NOMO-1 (cell line): Measurements from ENCODE around the gene NR4A1.

Source experiments
- DNase-seq, 2 experiments: peaks; one replicate each; lab custom pipeline; 2025; ENCODE audit not compliant: unreplicated experiment in 2 of 2; lab: John Stamatoyannopoulos, UW

Gene NR4A1

GRCh38 chr12:52056801-52057637 is 5.8 kb downstream of the NR4A1 start:
- DNase-seq: no peak

DNA sequence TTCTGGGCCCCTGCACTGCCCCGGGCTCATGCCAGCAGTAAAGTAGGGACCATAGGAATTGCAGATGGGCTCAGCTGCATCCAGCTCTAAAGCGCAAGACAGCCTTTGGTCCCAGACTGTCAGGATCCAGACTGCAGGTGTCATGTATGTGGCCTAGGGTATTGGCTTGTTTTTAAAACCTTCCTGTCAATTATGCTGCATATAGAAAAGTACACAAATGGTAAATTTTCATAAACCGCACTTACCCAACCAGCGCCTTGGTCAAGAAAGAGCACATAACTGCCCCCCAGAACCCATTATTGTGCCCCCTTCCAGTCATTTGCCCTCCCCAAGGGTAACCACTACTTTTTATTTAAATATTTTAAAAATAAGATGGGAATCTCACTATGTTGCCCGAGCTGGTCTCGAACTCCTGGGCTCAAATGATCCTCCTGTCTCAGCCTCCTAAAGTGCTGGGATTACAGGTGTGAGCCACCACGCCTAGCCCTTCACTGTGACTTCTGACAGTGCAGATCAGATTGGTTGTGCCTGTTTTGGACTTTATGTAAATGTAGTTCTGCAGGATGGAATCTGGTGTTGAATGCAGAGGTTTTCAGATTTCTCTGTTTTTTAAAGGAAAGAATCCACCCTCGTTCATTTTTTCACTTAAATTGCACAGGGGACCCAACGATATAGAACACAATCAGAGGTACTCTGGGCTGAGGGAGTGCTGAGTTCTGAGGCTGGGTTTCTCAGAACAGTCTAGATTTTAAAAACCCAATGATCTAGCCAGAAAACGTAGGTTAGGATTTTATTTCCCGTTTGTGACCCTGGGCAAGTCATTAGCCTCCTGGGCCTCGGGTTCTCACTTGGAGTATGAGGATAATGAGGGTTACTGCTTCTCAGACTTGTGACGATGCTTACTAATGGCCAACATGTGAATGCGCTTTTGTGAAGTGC is 6.7 kb downstream of the NR4A1 start:
- no peak for DNase-seq

DNA sequence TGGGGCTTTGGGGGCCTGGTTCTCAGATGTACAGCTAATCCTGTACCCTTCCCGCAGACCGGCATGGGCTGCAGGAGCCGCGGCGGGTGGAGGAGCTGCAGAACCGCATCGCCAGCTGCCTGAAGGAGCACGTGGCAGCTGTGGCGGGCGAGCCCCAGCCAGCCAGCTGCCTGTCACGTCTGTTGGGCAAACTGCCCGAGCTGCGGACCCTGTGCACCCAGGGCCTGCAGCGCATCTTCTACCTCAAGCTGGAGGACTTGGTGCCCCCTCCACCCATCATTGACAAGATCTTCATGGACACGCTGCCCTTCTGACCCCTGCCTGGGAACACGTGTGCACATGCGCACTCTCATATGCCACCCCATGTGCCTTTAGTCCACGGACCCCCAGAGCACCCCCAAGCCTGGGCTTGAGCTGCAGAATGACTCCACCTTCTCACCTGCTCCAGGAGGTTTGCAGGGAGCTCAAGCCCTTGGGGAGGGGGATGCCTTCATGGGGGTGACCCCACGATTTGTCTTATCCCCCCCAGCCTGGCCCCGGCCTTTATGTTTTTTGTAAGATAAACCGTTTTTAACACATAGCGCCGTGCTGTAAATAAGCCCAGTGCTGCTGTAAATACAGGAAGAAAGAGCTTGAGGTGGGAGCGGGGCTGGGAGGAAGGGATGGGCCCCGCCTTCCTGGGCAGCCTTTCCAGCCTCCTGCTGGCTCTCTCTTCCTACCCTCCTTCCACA is 7.6 kb downstream of the NR4A1 start:
- no peak for DNase-seq

- no peak for DNase-seq
These were observed 8.6 kb downstream of the NR4A1 start for GRCh38 chr12:52059582-52060497.

GRCh38 chr12:52060498-52061177 is 9.4 kb downstream of the NR4A1 start:
- no peak for DNase-seq

GRCh38 chr12:52061470-52062166 is 10.4 kb downstream of the NR4A1 start:
- no peak for DNase-seq

DNA sequence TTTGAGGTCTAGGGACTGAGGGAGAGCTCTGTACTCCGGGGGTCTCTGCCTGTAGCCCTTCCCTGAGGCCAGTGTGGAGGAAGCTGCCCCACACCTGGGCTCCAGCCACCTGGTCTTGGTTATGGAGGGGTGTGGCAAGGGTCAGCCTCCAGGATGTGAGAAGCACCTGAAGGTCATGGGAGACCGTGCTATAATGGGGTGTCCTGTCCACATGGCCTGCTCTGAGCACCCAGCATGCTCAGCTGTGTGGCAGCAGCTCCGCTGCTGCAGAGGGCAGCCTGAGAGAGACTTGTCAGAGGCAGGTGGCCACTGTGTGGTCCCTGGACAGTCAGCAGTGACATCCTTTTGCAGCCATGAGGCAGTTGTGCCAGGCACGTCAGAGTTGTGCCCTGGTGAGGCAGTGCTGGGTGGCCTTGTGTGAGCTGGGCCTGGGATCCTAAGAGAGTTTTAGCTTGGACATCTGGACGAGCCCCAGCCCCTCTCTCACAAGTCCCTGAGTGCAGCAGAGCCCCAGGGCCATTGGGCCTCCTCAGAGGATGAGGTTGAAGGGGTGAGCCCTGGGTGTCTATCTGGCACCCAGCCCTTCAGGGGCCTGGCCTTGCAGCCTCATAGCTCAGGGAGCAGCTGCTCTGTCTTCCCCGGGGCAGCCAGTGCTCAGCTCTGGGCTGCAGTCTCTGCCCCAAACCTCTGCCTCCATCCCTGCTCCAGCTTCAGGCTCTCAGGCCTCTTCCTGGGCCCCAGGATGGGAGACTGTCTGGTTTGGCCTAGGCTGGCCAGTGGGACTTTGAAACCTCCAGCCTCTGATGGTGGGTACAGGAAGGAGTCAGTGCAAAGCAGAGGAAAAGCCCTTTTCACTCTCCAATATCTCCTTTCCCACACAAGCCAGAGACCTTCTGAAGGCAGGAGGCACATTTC is 11.2 kb downstream of the NR4A1 start:
- DNase-seq: no peak

- DNase-seq: no peak
These were observed 12.1 kb downstream of the NR4A1 start for GRCh38 chr12:52063082-52063924.

DNA sequence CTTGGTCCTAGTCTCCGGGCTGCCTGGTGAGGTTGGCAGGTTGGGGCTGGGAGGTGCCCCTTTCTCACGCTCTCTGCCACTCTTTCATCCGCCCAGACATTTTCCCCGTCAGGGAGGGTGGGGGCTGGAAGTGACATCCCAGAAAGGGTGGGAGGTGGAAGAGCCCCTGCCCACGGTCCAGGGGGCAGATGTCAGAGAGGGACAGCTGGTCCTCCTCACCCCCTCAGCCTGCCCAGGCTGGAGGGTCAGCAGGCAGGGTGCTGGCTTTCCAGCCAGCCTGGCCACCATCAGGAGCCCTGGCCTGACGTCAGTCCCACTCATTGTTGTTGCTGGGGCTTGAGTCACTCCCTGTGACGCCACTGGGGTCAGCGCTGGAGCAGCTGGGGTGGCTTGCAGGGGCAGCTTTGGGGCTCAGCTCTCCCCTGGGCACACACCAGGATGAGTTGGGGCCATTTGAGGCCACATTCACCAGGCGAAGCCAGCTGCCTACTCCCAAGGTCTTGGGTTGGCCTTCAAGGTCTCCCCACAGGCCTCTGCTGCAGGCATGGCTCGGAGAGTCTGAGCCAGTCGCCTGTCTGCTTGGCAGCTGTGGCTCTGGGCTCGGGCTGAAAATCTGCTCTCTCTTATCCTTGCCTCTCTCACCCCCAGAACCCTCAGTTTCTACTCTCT is 12.9 kb downstream of the NR4A1 start:
- DNase-seq: no peak

DNA sequence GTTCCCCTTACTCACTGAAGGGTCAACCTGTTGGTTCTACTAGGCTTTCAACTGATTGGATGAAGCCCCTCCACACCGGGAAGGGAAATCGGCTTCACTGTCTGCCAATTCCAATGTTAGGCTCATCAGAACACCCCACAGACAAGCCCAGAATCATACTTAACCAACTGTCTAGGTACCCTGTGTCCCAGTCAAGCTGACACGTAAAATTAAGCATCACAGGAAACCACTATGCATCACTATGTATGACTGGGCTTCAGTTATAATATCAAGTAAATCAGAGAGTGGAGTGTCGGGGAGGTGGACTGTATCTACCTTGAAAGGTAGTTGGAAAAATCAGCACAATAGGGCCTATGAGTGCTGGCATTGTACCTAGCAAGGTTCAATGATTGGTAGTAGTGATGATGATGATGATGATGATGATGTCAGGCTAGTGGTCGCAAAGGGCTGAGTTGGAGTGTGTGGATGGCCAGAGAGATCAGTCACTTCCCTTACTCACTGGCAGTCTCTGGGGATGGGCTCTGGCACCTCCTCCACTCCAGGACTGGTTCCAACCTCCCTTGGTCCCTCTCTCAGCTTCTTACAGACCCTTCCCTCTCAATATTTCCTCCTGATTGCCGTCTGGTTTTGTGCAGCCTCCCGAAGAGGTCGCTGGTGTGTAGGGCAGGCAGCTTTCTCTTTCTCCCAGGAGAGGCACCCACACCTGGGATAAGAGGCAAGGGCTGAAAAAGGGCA is 15.3 kb downstream of the NR4A1 start:
- no peak for DNase-seq

GRCh38 chr12:52067081-52067374 is 15.8 kb downstream of the NR4A1 start:
- DNase-seq: no peak

- DNase-seq: peak; percentile 89 to 94
These were observed 18.3 kb downstream of the NR4A1 start, which contains the start of gene ATG101 for GRCh38 chr12:52069327-52070184. Gene ATG101 (plus strand): TSS chr12:52069978. CDS start chr12:52073651, 3,673 bp downstream.

DNA sequence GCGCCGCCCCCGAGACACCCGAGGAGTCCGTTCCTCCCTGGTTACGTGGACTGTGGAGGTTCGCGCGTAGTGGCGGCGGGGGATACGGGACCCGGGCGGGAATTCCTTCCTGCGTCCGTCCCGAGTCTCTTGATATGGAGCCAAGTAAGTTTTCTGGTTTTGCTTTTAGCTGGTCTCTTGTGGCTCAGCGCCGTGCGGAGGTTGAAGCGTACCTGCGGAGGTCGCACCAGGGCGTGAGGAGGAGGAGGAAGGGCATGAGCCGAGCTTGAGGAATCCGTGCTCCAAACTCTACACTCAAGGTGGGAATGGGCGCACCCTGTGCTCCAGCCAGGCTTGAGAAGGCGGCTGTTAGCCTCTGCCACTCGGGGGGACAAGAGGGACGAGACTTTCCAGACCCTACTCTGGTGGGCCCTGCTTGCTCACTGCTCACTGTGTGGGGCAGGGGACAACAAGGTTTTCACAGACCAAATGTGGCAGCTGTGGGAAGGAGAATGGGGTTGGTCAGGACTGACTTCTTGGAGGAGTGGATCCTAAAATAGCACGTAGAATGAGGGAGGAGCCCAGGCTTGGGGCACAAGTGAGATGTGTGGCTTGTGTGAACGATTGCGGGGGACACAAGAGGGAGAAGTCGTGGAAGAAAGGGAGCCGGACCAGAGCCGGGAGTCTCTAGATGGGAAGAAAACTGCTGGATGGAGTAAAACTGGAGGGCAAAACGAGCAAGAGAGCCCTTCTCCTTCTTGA is 19.1 kb downstream of the NR4A1 start:
- DNase-seq: no peak
